OCI-LY3 (cell line): ENCODE measurements around the gene FBXO42.

Experiments
- CTCF ChIP-seq: fragments of 200-600, 300-600 bp; sonication (generic); IDR thresholded peaks from 2 replicates; pipeline ENCODE4 v1.5.1; 2014; ENCODE audit warnings: antibody characterized with exemption, low read length, low read depth
- EZH2phosphoT487 ChIP-seq: fragments of 200-600 bp; shearing (Covaris generic); IDR thresholded peaks from 2 replicates; pipeline ENCODE4 v1.6.1; 2018; ENCODE audit warnings: antibody characterized with exemption, mixed run types, low read depth

- TF ChIP-seq CTCF (no peak), EZH2phosphoT487 (no peak)
Observed at GRCh38 chr1:16198444-16199156, 153.7 kb downstream of the FBXO42 start.
